22Rv1 (cell line): ENCODE data around the gene PARD3B.

Experiments
- ZFX ChIP-seq: fragments of 450-650 bp; IDR thresholded peaks from 2 replicates; pipeline ENCODE4 v1.6.1; 2017; ENCODE audit warnings: antibody characterized with exemption, borderline replicate concordance
- TF ChIP-seq, protein P1 (sequence below): fragments of 450-650 bp; IDR thresholded peaks from 2 replicates; pipeline ENCODE4 v1.5.1; 2017; ENCODE audit warnings: mild to moderate bottlenecking

DNA sequence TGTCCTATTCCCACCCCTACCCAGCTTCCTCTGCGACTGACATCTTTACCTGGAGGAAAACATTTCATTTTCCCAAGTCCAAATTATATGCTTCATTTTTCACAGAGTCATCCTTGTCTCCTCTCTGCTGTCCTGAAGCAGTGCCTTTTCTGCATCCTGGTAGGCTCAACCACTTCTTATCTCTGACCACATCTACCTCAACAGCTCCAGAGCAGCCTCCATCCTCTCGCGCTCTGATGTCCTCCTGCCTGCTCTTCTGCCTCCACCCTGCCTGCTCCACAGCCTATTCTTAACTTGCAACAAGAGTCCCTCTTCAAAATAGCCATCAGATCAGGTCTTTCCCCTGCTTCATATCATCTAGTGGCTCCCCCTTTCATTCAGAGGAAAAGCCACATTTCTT, 457.1 kb downstream of the PARD3B start:
- TF ChIP-seq, protein P1, sequence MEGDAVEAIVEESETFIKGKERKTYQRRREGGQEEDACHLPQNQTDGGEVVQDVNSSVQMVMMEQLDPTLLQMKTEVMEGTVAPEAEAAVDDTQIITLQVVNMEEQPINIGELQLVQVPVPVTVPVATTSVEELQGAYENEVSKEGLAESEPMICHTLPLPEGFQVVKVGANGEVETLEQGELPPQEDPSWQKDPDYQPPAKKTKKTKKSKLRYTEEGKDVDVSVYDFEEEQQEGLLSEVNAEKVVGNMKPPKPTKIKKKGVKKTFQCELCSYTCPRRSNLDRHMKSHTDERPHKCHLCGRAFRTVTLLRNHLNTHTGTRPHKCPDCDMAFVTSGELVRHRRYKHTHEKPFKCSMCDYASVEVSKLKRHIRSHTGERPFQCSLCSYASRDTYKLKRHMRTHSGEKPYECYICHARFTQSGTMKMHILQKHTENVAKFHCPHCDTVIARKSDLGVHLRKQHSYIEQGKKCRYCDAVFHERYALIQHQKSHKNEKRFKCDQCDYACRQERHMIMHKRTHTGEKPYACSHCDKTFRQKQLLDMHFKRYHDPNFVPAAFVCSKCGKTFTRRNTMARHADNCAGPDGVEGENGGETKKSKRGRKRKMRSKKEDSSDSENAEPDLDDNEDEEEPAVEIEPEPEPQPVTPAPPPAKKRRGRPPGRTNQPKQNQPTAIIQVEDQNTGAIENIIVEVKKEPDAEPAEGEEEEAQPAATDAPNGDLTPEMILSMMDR = no peak
- TF ChIP-seq ZFX = no peak
